ENCODE results near the gene FOXO3.
A peak's percentile ranks its signal among the peaks of the same experiment; 100 is the strongest.

Gene FOXO3

GRCh38 chr6:108568551-108569305, 8.0 kb downstream of the FOXO3 start:
- no peak for DNase-seq (ENCODE audit: low read depth)
- no peak overlapping the region for H3K4me3 ChIP-seq (ENCODE audit: low read depth, low read length)

- DNase-seq (ENCODE audit: low read depth) = no peak
- no peak overlapping the region for H3K4me3 ChIP-seq (ENCODE audit: low read depth, low read length)
These were observed 9.8 kb downstream of the FOXO3 start for GRCh38 chr6:108570517-108570916.

GRCh38 chr6:108574457-108575141, 13.9 kb downstream of the FOXO3 start:
- H3K4me3 ChIP-seq (ENCODE audit: low read depth, low read length) = no peak overlapping the region
- DNase-seq (ENCODE audit: low read depth) = no peak

- no peak for DNase-seq (ENCODE audit: low read depth)
- H3K4me3 ChIP-seq (ENCODE audit: low read depth, low read length) = no peak overlapping the region
These were observed 15.3 kb downstream of the FOXO3 start for GRCh38 chr6:108575905-108576494.

- DNase-seq (ENCODE audit: low read depth) = no peak
These were observed 16.0 kb downstream of the FOXO3 start for GRCh38 chr6:108576709-108577108.

GRCh38 chr6:108578166-108578565, 17.4 kb downstream of the FOXO3 start:
- H3K4me3 ChIP-seq (ENCODE audit: low read depth, low read length) = no peak overlapping the region
- DNase-seq (ENCODE audit: low read depth) = no peak

More at GRCh38 chr6:108576709-108577108, 16.0 kb downstream of the FOXO3 start:
- no peak overlapping the region for H3K4me3 ChIP-seq (ENCODE audit: low read depth, low read length)

- DNase-seq (ENCODE audit: low read depth) = no peak
- H3K4me3 ChIP-seq (ENCODE audit: low read depth, low read length) = no peak overlapping the region
These were observed 18.0 kb downstream of the FOXO3 start for GRCh38 chr6:108578595-108579327.

- H3K4me3 ChIP-seq (ENCODE audit: low read depth, low read length) = no peak overlapping the region
- no peak for DNase-seq (ENCODE audit: low read depth)
These were observed 18.6 kb downstream of the FOXO3 start for GRCh38 chr6:108579328-108579721.

GRCh38 chr6:108580646-108581045, 19.9 kb downstream of the FOXO3 start:
- H3K4me3 ChIP-seq (ENCODE audit: low read depth, low read length) = no peak overlapping the region
- DNase-seq (ENCODE audit: low read depth) = no peak

- H3K4me3 ChIP-seq (ENCODE audit: low read depth, low read length) = no peak overlapping the region
- peak; percentile 93 for DNase-seq (ENCODE audit: low read depth)
These were observed 20.7 kb downstream of the FOXO3 start for GRCh38 chr6:108581237-108581931.

- no peak overlapping the region for H3K4me3 ChIP-seq (ENCODE audit: low read depth, low read length)
- DNase-seq (ENCODE audit: low read depth) = no peak
These were observed 21.3 kb downstream of the FOXO3 start for GRCh38 chr6:108581932-108582475.

GRCh38 chr6:108582618-108583017, 21.9 kb downstream of the FOXO3 start:
- no peak overlapping the region for H3K4me3 ChIP-seq (ENCODE audit: low read depth, low read length)
- DNase-seq (ENCODE audit: low read depth) = no peak

GRCh38 chr6:108584323-108584722, 23.6 kb downstream of the FOXO3 start:
- H3K4me3 ChIP-seq (ENCODE audit: low read depth, low read length) = no peak overlapping the region
- no peak for DNase-seq (ENCODE audit: low read depth)

- no peak for DNase-seq (ENCODE audit: low read depth)
- no peak overlapping the region for H3K4me3 ChIP-seq (ENCODE audit: low read depth, low read length)
These were observed 24.6 kb downstream of the FOXO3 start for GRCh38 chr6:108585359-108585758.

GRCh38 chr6:108585921-108586536, 25.3 kb downstream of the FOXO3 start:
- DNase-seq (ENCODE audit: low read depth) = no peak
- H3K4me3 ChIP-seq (ENCODE audit: low read depth, low read length) = no peak overlapping the region

GRCh38 chr6:108587258-108588059, 26.7 kb downstream of the FOXO3 start:
- peak; percentile 68 for DNase-seq (ENCODE audit: low read depth)
- H3K4me3 ChIP-seq (ENCODE audit: low read depth, low read length) = no peak overlapping the region

GRCh38 chr6:108588586-108588985, 27.9 kb downstream of the FOXO3 start:
- no peak for DNase-seq (ENCODE audit: low read depth)
- no peak overlapping the region for H3K4me3 ChIP-seq (ENCODE audit: low read depth, low read length)

GRCh38 chr6:108589244-108589791, 28.6 kb downstream of the FOXO3 start:
- peak; percentile 65 for DNase-seq (ENCODE audit: low read depth)
- H3K4me3 ChIP-seq (ENCODE audit: low read depth, low read length) = peak overlapping the region; percentile 4
